HG02759 (cell line): Measurements from ENCODE around the gene ERMP1.
A peak's percentile ranks its signal among the peaks of the same experiment; 100 is the strongest.
"Not testable (repeated sequence)": the region's sequence is repeated elsewhere in the genome, so short reads cannot be mapped to it uniquely, and the experiment has no call there.

ENCODE experiments used
- ATAC-seq: cut with Tn5 transposase; IDR thresholded peaks from one replicate; pipeline ENCODE4 v1.9.1; 2021; ENCODE audit warnings: mild to moderate bottlenecking, moderate library complexity; ENCODE audit not compliant: unreplicated experiment

The ERMP1 gene

GRCh38 chr9:5783982-5784381 lies 48.9 kb downstream of the ERMP1 start:
- ATAC-seq = no peak

GRCh38 chr9:5783420-5783819 lies 49.5 kb downstream of the ERMP1 start:
- not testable (repeated sequence) for ATAC-seq

GRCh38 chr9:5779705-5780218 lies 53.2 kb downstream of the ERMP1 start:
- not testable (repeated sequence) for ATAC-seq

GRCh38 chr9:5778805-5779204 lies 54.1 kb downstream of the ERMP1 start:
- no peak for ATAC-seq

- ATAC-seq = no peak
Measured at GRCh38 chr9:5773324-5773999, 59.5 kb downstream of the ERMP1 start.

GRCh38 chr9:5767968-5768932 lies 64.7 kb downstream of the ERMP1 start:
- peak; percentile 67 for ATAC-seq

GRCh38 chr9:5764130-5764868 lies 68.6 kb downstream of the ERMP1 start:
- peak; percentile 85 for ATAC-seq

- ATAC-seq = no peak
Measured at GRCh38 chr9:5762421-5762820, 70.5 kb downstream of the ERMP1 start.

GRCh38 chr9:5760338-5760737 lies 72.6 kb downstream of the ERMP1 start:
- no peak for ATAC-seq

- no peak for ATAC-seq
Measured at GRCh38 chr9:5756633-5757032, 76.3 kb downstream of the ERMP1 start.

- ATAC-seq = no peak
Measured at GRCh38 chr9:5750569-5750968, 82.3 kb downstream of the ERMP1 start.

- no peak for ATAC-seq
Measured at GRCh38 chr9:5749306-5749705, 83.6 kb downstream of the ERMP1 start.

GRCh38 chr9:5748438-5748837 lies 84.5 kb downstream of the ERMP1 start:
- ATAC-seq = no peak

- ATAC-seq = no peak
Measured at GRCh38 chr9:5743109-5743508, 89.8 kb downstream of the ERMP1 start.

GRCh38 chr9:5736563-5737346 lies 96.2 kb downstream of the ERMP1 start:
- ATAC-seq = no peak

GRCh38 chr9:5735072-5735471 lies 97.8 kb downstream of the ERMP1 start:
- no peak for ATAC-seq
